Measurements from ENCODE around the gene ZNF836.

- TF ChIP-seq CTCF (IDR thresholded peaks at IDR 0.05; ENCODE audit: borderline replicate concordance, extremely low read depth, low read length, poor library complexity, severe bottlenecking) (no peak), EZH2 (IDR thresholded peaks at IDR 0.05; ENCODE audit: borderline replicate concordance, low read depth, low read length, severe bottlenecking) (no peak)
These were observed 926 bp upstream of the ZNF836 start for GRCh38 chr19:52172347-52172746.
